GM19395 (cell line): ENCODE data around the gene TOX2.

ENCODE experiments used
- ATAC-seq: cut with Tn5 transposase; IDR thresholded peaks from one replicate; pipeline ENCODE4 v1.9.1; 2021; ENCODE audit warnings: mild to moderate bottlenecking, moderate library complexity; ENCODE audit not compliant: unreplicated experiment

TOX2 gene

GRCh38 chr20:43914311-43915210, at the start of gene TOX2:
Gene TOX2, plus strand, starts transcription at chr20:43914852. Its CDS starts 40 bp downstream, at chr20:43914892.
- ATAC-seq, result no peak

GRCh38 chr20:43868091-43868490, 46.6 kb upstream of the TOX2 start:
- ATAC-seq, result no peak

- ATAC-seq, result no peak
These were observed 44.2 kb upstream of the TOX2 start for GRCh38 chr20:43870484-43870883.

GRCh38 chr20:43878776-43879175, 35.9 kb upstream of the TOX2 start:
- ATAC-seq, result no peak

GRCh38 chr20:43893930-43894329, 20.7 kb upstream of the TOX2 start:
- no peak for ATAC-seq

GRCh38 chr20:43894491-43894890, 20.2 kb upstream of the TOX2 start:
- no peak for ATAC-seq

GRCh38 chr20:43895235-43895634, 19.4 kb upstream of the TOX2 start:
- no peak for ATAC-seq

- ATAC-seq, result no peak
These were observed 15.2 kb upstream of the TOX2 start for GRCh38 chr20:43899274-43900120.

GRCh38 chr20:43900121-43900466, 14.6 kb upstream of the TOX2 start:
- no peak for ATAC-seq

- ATAC-seq, result no peak
These were observed 14.2 kb upstream of the TOX2 start for GRCh38 chr20:43900496-43900895.

- no peak for ATAC-seq
These were observed 13.4 kb upstream of the TOX2 start for GRCh38 chr20:43901296-43901695.

GRCh38 chr20:43903953-43904826, 10.5 kb upstream of the TOX2 start:
- ATAC-seq, result no peak

- no peak for ATAC-seq
These were observed 9.8 kb upstream of the TOX2 start for GRCh38 chr20:43904827-43905177.

GRCh38 chr20:43906505-43907034, 8.1 kb upstream of the TOX2 start:
- no peak for ATAC-seq

GRCh38 chr20:43909211-43909610, 5.4 kb upstream of the TOX2 start:
- ATAC-seq, result no peak

- no peak for ATAC-seq
These were observed 4.9 kb upstream of the TOX2 start for GRCh38 chr20:43909720-43910119.

GRCh38 chr20:43910564-43910963, 4.1 kb upstream of the TOX2 start:
- ATAC-seq, result no peak

GRCh38 chr20:43911066-43911465, 3.6 kb upstream of the TOX2 start:
- ATAC-seq, result no peak

GRCh38 chr20:43913291-43914025, 1.2 kb upstream of the TOX2 start:
- no peak for ATAC-seq
